H9 (cell line): ENCODE data around the gene CORO2B. TPM values are rescaled to one million over a fixed set of nuclear protein-coding genes. Genes with fewer than 3 reads are reported as not detected.

Experiments used
- DNase-seq: peaks from one replicate; pipeline ENCODE4 v3.0.0-alpha.2; 2017
- H2AFZ ChIP-seq: one replicate; pipeline ENCODE4 v1.6.1; 2013; ENCODE audit warnings: mild to moderate bottlenecking, low read length, control low read depth, moderate library complexity
- H2AK5ac ChIP-seq: 2 replicates; pipeline ENCODE4 v1.6.1; 2013; ENCODE audit warnings: low read length, control low read depth, mixed read lengths; ENCODE audit not compliant: insufficient read length
- H2BK120ac ChIP-seq: one replicate; pipeline ENCODE4 v1.6.1; 2013; ENCODE audit warnings: low read depth, mild to moderate bottlenecking, low read length, control low read depth, inconsistent platforms; ENCODE audit not compliant: poor library complexity, severe bottlenecking
- H2BK12ac ChIP-seq: 2 replicates; pipeline ENCODE4 v1.6.1; 2013; ENCODE audit warnings: low read length, control low read depth, mixed read lengths, low read depth; ENCODE audit not compliant: insufficient read length
- H2BK15ac ChIP-seq: 2 replicates; pipeline ENCODE4 v1.6.1; 2013; ENCODE audit warnings: low read depth, low read length, control low read depth
- H2BK20ac ChIP-seq: one replicate; pipeline ENCODE4 v1.6.1; 2013; ENCODE audit warnings: low read depth, mild to moderate bottlenecking, low read length, control low read depth, inconsistent platforms; ENCODE audit not compliant: poor library complexity, severe bottlenecking
- H2BK5ac ChIP-seq: 2 replicates; pipeline ENCODE4 v1.6.1; 2013; ENCODE audit warnings: low read length, control low read depth, mixed read lengths; ENCODE audit not compliant: insufficient read length
- H3K14ac ChIP-seq: 2 replicates; pipeline ENCODE4 v1.6.1; 2013; ENCODE audit warnings: low read length, control low read depth; ENCODE audit not compliant: insufficient read depth
- H3K18ac ChIP-seq: 2 replicates; pipeline ENCODE4 v1.6.1; 2013; ENCODE audit warnings: low read depth, mild to moderate bottlenecking, mixed read lengths, low read length, control low read depth; ENCODE audit not compliant: insufficient read length
- H3K23ac ChIP-seq: 2 replicates; pipeline ENCODE4 v1.6.1; 2013; ENCODE audit warnings: low read length, control low read depth, mixed read lengths, low read depth; ENCODE audit not compliant: insufficient read length
- H3K23me2 ChIP-seq: 2 replicates; pipeline ENCODE4 v1.6.1; 2013; ENCODE audit warnings: low read depth, mild to moderate bottlenecking, mixed read lengths, low read length, control low read depth; ENCODE audit not compliant: insufficient read length, poor library complexity, severe bottlenecking
- H3K27ac ChIP-seq: 2 replicates; pipeline ENCODE4 v1.5.1; 2013; ENCODE audit warnings: low read length, control low read depth, mixed read lengths, low read depth; ENCODE audit not compliant: insufficient read length
- H3K27me3 ChIP-seq: 2 replicates; pipeline ENCODE4 v1.6.1; 2013; ENCODE audit warnings: low read length, control low read depth, inconsistent platforms; ENCODE audit not compliant: insufficient read depth
- H3K4ac ChIP-seq: 2 replicates; pipeline ENCODE4 v1.6.1; 2013; ENCODE audit warnings: low read depth, mild to moderate bottlenecking, control low read depth, inconsistent platforms, low read length, moderate library complexity
- H3K4me1 ChIP-seq: 2 replicates; pipeline ENCODE4 v1.6.1; 2013; ENCODE audit warnings: low read length, control low read depth, inconsistent platforms; ENCODE audit not compliant: insufficient read depth
- H3K4me2 ChIP-seq: 2 replicates; pipeline ENCODE4 v1.6.1; 2013; ENCODE audit warnings: low read length, control low read depth, mixed read lengths; ENCODE audit not compliant: insufficient read length, insufficient read depth
- H3K56ac ChIP-seq: 2 replicates; pipeline ENCODE4 v1.6.1; 2013; ENCODE audit warnings: low read depth, mild to moderate bottlenecking, mixed read lengths, low read length, control low read depth; ENCODE audit not compliant: insufficient read length
- H3K79me1 ChIP-seq: 2 replicates; pipeline ENCODE4 v1.6.1; 2013; ENCODE audit warnings: low read depth, mild to moderate bottlenecking, moderate library complexity, low read length, control low read depth, inconsistent platforms; ENCODE audit not compliant: insufficient read depth, poor library complexity, severe bottlenecking
- H3K79me2 ChIP-seq: 2 replicates; pipeline ENCODE4 v1.6.1; 2013; ENCODE audit warnings: low read length, control low read depth, inconsistent platforms; ENCODE audit not compliant: insufficient read depth
- H3K9ac ChIP-seq: 2 replicates; pipeline ENCODE4 v1.6.1; 2013; ENCODE audit warnings: low read length, control low read depth, mixed read lengths; ENCODE audit not compliant: insufficient read length; ENCODE audit errors: extremely low read depth
- H3K9me3 ChIP-seq: one replicate; pipeline ENCODE4 v1.6.1; 2013; ENCODE audit warnings: low read depth, low read length, inconsistent platforms; ENCODE audit not compliant: control insufficient read depth
- H3T11ph ChIP-seq: one replicate; pipeline ENCODE4 v1.6.1; 2013; ENCODE audit warnings: mild to moderate bottlenecking, low read length, control low read depth, inconsistent platforms
- H4K20me1 ChIP-seq: one replicate; pipeline ENCODE4 v1.6.1; 2013; ENCODE audit not compliant: control insufficient read depth, insufficient read length, insufficient read depth
- H4K5ac ChIP-seq: 2 replicates; pipeline ENCODE4 v1.6.1; 2013; ENCODE audit warnings: low read depth, mild to moderate bottlenecking, mixed read lengths, low read length, control low read depth; ENCODE audit not compliant: insufficient read length
- H4K8ac ChIP-seq: replicated peaks from 2 replicates; pipeline ENCODE4 v1.6.1; 2013; ENCODE audit warnings: low read length, control low read depth, mixed read lengths, low read depth; ENCODE audit not compliant: insufficient read length
- H4K91ac ChIP-seq: 2 replicates; pipeline ENCODE4 v1.6.1; 2013; ENCODE audit warnings: low read depth, mild to moderate bottlenecking, moderate library complexity, mixed read lengths, low read length, control low read depth; ENCODE audit not compliant: insufficient read length
- H3K27ac Mint-ChIP-seq, 3 experiments: 2 replicates in 2 of 3; 3 replicates in 1 of 3; pipeline ENCODE4 v1.8.0; 2020 to 2021; ENCODE audit warnings: mixed read lengths in 3 of 3, mild to moderate bottlenecking in 1 of 3, moderate library complexity in 1 of 3
- H3K27me3 Mint-ChIP-seq: 2 replicates; pipeline ENCODE4 v1.8.0; 2021; ENCODE audit warnings: low read depth, mild to moderate bottlenecking, moderate library complexity, mixed read lengths
- H3K36me3 Mint-ChIP-seq, 3 experiments: 2 replicates in 2 of 3; 3 replicates in 1 of 3; pipeline ENCODE4 v1.8.0; 2020 to 2021; ENCODE audit warnings: low read depth in 3 of 3, mixed read lengths in 3 of 3; ENCODE audit not compliant: insufficient read depth in 1 of 3
- H3K4me1 Mint-ChIP-seq, 2 experiments: 2 replicates each; pipeline ENCODE4 v1.8.0; 2020; ENCODE audit warnings: mixed read lengths in 2 of 2
- H3K4me3 Mint-ChIP-seq, 2 experiments: 2 replicates in 1 of 2; 3 replicates in 1 of 2; pipeline ENCODE4 v1.8.0; 2020 to 2021; ENCODE audit warnings: mild to moderate bottlenecking in 2 of 2, mixed read lengths in 2 of 2, moderate library complexity in 1 of 2
- H3K9me3 Mint-ChIP-seq, 2 experiments: 2 replicates in 1 of 2; 3 replicates in 1 of 2; pipeline ENCODE4 v1.8.0; 2020; ENCODE audit warnings: mild to moderate bottlenecking in 2 of 2, mixed read lengths in 2 of 2, moderate library complexity in 1 of 2
- CTCF ChIP-seq: fragments of 200-600 bp; sonication (generic); conservative IDR thresholded peaks from 3 replicates; pipeline ENCODE4 v1.8.0; 2021; ENCODE audit warnings: antibody characterized with exemption, mild to moderate bottlenecking
- WGBS: extraction: QIAGEN DNeasy Blood & Tissue Kit; methylation state at CpG from one replicate; pipeline ENCODE4 v1.1.7; 2013; ENCODE audit warnings: missing lambda C conversion rate, low lambda C conversion rate, mixed read lengths; ENCODE audit not compliant: insufficient read length; ENCODE audit errors: extremely low coverage; 5-methylcytosine and 5-hydroxymethylcytosine counted together
- total RNA-seq: library from RNA; stranded (reverse); gene quantifications from 2 replicates; pipeline ENCODE4 v1.2.1, GENCODE V29; 2021

CORO2B gene
- total RNA-seq, 1 experiment from 2014 or later = 3.1 TPM

DNA sequence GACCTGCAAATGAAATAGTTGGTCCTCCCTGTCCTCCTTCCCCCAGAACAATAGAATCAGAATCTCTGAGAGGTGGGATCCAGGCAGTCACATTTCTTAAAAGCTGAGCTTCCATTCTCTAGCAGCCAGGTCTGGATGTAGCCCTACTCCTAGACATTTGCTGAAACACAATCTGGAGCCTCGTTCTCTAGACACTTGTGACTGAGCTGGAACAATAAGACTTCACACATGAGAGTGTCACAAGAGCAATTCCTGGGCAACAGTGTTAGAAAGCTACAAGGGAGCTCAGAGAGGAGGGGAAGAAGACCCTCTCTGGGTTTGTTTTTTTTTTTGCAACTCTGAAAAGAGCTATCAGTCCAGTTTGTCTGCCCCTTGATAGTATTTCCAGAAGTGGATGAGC lies 14.5 kb downstream of the CORO2B start:
- no peak overlapping the region for H2BK12ac ChIP-seq
- H3K27ac ChIP-seq = no peak overlapping the region
- no peak overlapping the region for H3T11ph ChIP-seq
- no peak overlapping the region for H2BK15ac ChIP-seq
- no peaks in the 10 kb centered on the region for H3K79me1 ChIP-seq
- TF ChIP-seq CTCF = no peak
- H3K23ac ChIP-seq = no peak overlapping the region
- H2BK5ac ChIP-seq = no peak overlapping the region
- peaks cover 11% of the 10 kb centered on the region for H3K27me3 Mint-ChIP-seq
- DNase-seq = no peak
- no peaks in the 10 kb centered on the region for H3K79me2 ChIP-seq
- no peak overlapping the region; a peak in 1 of 5 replicates for H3K4me3 Mint-ChIP-seq
- H3K4me1 Mint-ChIP-seq = peaks cover 45 to 52% of the 10 kb centered on the region in 2 experiments
- H2BK120ac ChIP-seq = no peak overlapping the region
- no peaks in the 10 kb centered on the region; the same call in 1 of the 2 replicates for H3K4me1 ChIP-seq
- no peaks in the 10 kb centered on the region for H3K9me3 ChIP-seq
- no CpG with 5 or more reads among the region's 1 CpG for WGBS
- H3K23me2 ChIP-seq = no peaks in the 10 kb centered on the region
- H3K9me3 Mint-ChIP-seq = no peaks in the 10 kb centered on the region
- H4K5ac ChIP-seq = no peak overlapping the region
- H4K8ac ChIP-seq = no peak overlapping the region
- H3K27ac Mint-ChIP-seq = no peak overlapping the region
- H3K56ac ChIP-seq = no peak overlapping the region
- no peak overlapping the region for H3K4me2 ChIP-seq
- H3K4ac ChIP-seq = no peak overlapping the region
- H3K14ac ChIP-seq = no peak overlapping the region
- H3K27me3 ChIP-seq = no peaks in the 10 kb centered on the region
- H2AFZ ChIP-seq = no peak overlapping the region
- no peaks in the 10 kb centered on the region for H4K20me1 ChIP-seq
- no peak overlapping the region for H2AK5ac ChIP-seq
- H4K91ac ChIP-seq = no peak overlapping the region
- H3K9ac ChIP-seq = no peak overlapping the region
- H3K18ac ChIP-seq = no peak overlapping the region
- H3K36me3 Mint-ChIP-seq = no peaks in the 10 kb centered on the region
- H2BK20ac ChIP-seq = no peak overlapping the region
